ENCODE measurements around the gene SLC4A4.

GRCh38 chr4:71368906-71369305 is 30.1 kb downstream of the SLC4A4 start:
- no peak for TF ChIP-seq CTCF (IDR thresholded peaks at IDR 0.05; ENCODE audit: insufficient read depth, low read depth, low read length)
- TF ChIP-seq EZH2 (IDR thresholded peaks at IDR 0.05; ENCODE audit: insufficient read depth, low read length), result no peak
